ENCODE results near the gene BICRA.

Gene BICRA

GRCh38 chr19:47701717-47702552, 93.0 kb downstream of the BICRA start:
- peak; percentile 66 for DNase-seq (ENCODE audit: low spot score)
- no peaks in the 10 kb centered on the region for H3K9me3 ChIP-seq (ENCODE audit: severe bottlenecking)
- no peak for TF ChIP-seq CTCF (IDR thresholded peaks at IDR 0.05; ENCODE audit: poor library complexity, severe bottlenecking)
- ATAC-seq (ENCODE audit: low read depth), result no peak
- no peaks in the 10 kb centered on the region for H3K27me3 ChIP-seq (ENCODE audit: insufficient read depth, poor library complexity, severe bottlenecking)
- H3K4me1 ChIP-seq (ENCODE audit: insufficient read depth, poor library complexity, severe bottlenecking), result no peaks in the 10 kb centered on the region
- peaks cover 28% of the 10 kb centered on the region for H3K36me3 ChIP-seq (ENCODE audit: low read depth)
- H3K4me3 ChIP-seq (ENCODE audit: severe bottlenecking), result no peak overlapping the region
- no peak overlapping the region for H3K27ac ChIP-seq (ENCODE audit: poor library complexity, severe bottlenecking)

DNA sequence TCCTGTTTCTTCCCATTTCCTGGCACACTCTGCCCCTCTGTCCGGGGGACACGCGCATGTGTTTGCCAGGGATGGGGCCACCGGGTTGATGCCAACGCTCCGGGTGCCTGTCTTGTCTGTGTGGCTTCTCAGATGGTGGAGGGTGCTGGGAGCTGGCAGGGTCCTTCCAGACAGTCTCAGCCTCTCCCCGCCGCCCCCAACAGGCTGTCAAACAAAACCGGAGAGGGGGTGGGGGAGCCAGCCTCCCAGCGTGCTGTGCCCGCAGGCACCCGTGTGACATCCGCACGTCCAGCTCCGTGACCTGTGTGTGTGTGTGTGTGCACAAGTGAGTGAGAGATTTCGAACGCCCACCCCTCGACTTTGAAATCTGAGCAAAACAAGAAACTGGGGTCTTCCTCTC, 93.7 kb downstream of the BICRA start:
- no peak for DNase-seq (ENCODE audit: low spot score)

DNA sequence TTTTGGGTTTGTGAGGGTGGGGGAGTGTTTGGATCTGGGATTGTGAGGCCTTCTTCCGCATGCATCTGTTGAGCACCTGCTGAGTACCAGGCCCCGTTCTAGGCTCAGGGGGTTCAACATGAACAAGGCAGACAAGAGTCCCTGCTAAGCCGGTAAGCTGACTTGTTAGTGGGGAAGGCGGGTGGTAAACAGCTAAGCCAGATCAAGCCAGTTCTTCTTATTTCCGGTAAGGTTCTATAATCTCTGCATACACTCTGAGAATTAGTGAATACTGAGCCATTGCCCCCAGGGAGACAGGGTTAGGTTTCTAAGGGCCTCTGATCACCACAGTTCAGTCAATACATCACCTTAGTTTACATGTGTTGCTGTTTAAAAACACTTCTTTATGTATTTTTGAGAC, 94.4 kb downstream of the BICRA start:
- ATAC-seq (ENCODE audit: low read depth) (no peak), DNase-seq (ENCODE audit: low spot score) (no peak)
- no peaks in the 10 kb centered on the region for H3K9me3 ChIP-seq (ENCODE audit: severe bottlenecking)
- H3K36me3 ChIP-seq (ENCODE audit: low read depth), result peaks cover 27% of the 10 kb centered on the region
- no peaks in the 10 kb centered on the region for H3K27me3 ChIP-seq (ENCODE audit: insufficient read depth, poor library complexity, severe bottlenecking)
- H3K27ac ChIP-seq (ENCODE audit: poor library complexity, severe bottlenecking), result no peak overlapping the region
- no peak for TF ChIP-seq CTCF (IDR thresholded peaks at IDR 0.05; ENCODE audit: poor library complexity, severe bottlenecking)
- no peak overlapping the region for H3K4me3 ChIP-seq (ENCODE audit: severe bottlenecking)
- H3K4me1 ChIP-seq (ENCODE audit: insufficient read depth, poor library complexity, severe bottlenecking), result no peaks in the 10 kb centered on the region

More for the DNA sequence above, 93.7 kb downstream of the BICRA start:
- Histone ChIP-seq H3K4me3 (ENCODE audit: severe bottlenecking) (no peak overlapping the region), H3K27ac (ENCODE audit: poor library complexity, severe bottlenecking) (no peak overlapping the region), H3K9me3 (ENCODE audit: severe bottlenecking) (no peaks in the 10 kb centered on the region), H3K4me1 (ENCODE audit: insufficient read depth, poor library complexity, severe bottlenecking) (no peaks in the 10 kb centered on the region), H3K27me3 (ENCODE audit: insufficient read depth, poor library complexity, severe bottlenecking) (no peaks in the 10 kb centered on the region), H3K36me3 (ENCODE audit: low read depth) (peaks cover 28% of the 10 kb centered on the region)
- ATAC-seq (ENCODE audit: low read depth), result no peak
- no peak for TF ChIP-seq CTCF (IDR thresholded peaks at IDR 0.05; ENCODE audit: poor library complexity, severe bottlenecking)

GRCh38 chr19:47704024-47704423, 95.1 kb downstream of the BICRA start:
- ATAC-seq (ENCODE audit: low read depth) (no peak), DNase-seq (ENCODE audit: low spot score) (no peak)
- Histone ChIP-seq H3K27ac (ENCODE audit: poor library complexity, severe bottlenecking) (no peak overlapping the region), H3K4me3 (ENCODE audit: severe bottlenecking) (no peak overlapping the region), H3K9me3 (ENCODE audit: severe bottlenecking) (no peaks in the 10 kb centered on the region), H3K36me3 (ENCODE audit: low read depth) (peaks cover 20% of the 10 kb centered on the region), H3K27me3 (ENCODE audit: insufficient read depth, poor library complexity, severe bottlenecking) (no peaks in the 10 kb centered on the region), H3K4me1 (ENCODE audit: insufficient read depth, poor library complexity, severe bottlenecking) (no peaks in the 10 kb centered on the region)
- TF ChIP-seq CTCF (IDR thresholded peaks at IDR 0.05; ENCODE audit: poor library complexity, severe bottlenecking), result no peak

GRCh38 chr19:47704656-47705055, 95.7 kb downstream of the BICRA start:
- ATAC-seq (ENCODE audit: low read depth), result no peak
- TF ChIP-seq CTCF (IDR thresholded peaks at IDR 0.05; ENCODE audit: poor library complexity, severe bottlenecking), result no peak

More at GRCh38 chr19:47704656-47705055, 95.7 kb downstream of the BICRA start:
- H3K27me3 ChIP-seq (ENCODE audit: insufficient read depth, poor library complexity, severe bottlenecking), result no peaks in the 10 kb centered on the region
- DNase-seq (ENCODE audit: low spot score), result no peak
- H3K9me3 ChIP-seq (ENCODE audit: severe bottlenecking), result no peaks in the 10 kb centered on the region
- no peak overlapping the region for H3K4me3 ChIP-seq (ENCODE audit: severe bottlenecking)
- H3K4me1 ChIP-seq (ENCODE audit: insufficient read depth, poor library complexity, severe bottlenecking), result no peaks in the 10 kb centered on the region
- H3K27ac ChIP-seq (ENCODE audit: poor library complexity, severe bottlenecking), result no peak overlapping the region
- H3K36me3 ChIP-seq (ENCODE audit: low read depth), result peaks cover 13% of the 10 kb centered on the region

Measured in RWPE2 (cell line).